HG02870 (cell line): ENCODE results near the gene SOX14.

Source experiments
- ATAC-seq: cut with Tn5 transposase; IDR thresholded peaks from one replicate; pipeline ENCODE4 v1.9.1; 2021; ENCODE audit warnings: mild to moderate bottlenecking, moderate library complexity; ENCODE audit not compliant: unreplicated experiment

SOX14 gene

DNA sequence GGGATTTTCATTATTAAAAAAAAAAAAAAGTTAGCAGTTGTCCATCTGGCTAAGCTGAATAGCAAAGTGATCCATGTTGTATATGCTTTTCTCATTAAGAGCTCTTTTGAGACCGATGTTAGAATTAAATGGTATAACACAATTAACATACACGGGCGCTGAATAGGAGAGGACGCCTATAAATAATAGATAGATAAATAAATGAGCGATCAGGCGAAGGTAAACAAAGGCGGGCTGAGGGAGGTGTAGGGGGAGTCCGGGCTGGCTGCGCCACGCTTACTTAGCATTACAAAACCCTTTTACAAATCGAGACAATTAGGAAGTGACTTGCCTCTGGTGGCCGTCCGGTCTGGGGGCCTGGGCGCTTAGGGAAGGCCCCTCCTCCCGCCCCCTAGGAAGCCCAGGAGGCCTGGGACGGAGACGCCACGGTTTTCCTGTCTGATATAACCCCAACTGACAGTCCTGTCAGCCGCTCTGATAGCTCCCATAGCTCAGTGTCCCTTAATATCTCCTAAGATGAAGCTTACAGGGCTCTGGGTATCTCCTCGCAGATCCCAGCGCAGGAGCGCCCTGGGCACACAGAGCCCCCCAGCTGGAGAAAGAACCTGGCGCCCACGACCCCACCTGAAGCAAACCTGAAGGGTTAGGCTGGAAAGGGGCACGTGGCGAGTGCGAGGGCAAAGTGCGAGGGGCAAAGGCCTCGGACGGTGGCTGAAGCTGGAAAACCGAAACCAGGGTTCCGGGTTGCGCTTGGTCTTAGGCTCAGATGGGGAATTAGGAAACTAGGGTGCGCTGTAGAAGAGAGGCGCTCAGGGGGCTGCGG lies 3.6 kb downstream of the SOX14 start:
- ATAC-seq, result no peak

DNA sequence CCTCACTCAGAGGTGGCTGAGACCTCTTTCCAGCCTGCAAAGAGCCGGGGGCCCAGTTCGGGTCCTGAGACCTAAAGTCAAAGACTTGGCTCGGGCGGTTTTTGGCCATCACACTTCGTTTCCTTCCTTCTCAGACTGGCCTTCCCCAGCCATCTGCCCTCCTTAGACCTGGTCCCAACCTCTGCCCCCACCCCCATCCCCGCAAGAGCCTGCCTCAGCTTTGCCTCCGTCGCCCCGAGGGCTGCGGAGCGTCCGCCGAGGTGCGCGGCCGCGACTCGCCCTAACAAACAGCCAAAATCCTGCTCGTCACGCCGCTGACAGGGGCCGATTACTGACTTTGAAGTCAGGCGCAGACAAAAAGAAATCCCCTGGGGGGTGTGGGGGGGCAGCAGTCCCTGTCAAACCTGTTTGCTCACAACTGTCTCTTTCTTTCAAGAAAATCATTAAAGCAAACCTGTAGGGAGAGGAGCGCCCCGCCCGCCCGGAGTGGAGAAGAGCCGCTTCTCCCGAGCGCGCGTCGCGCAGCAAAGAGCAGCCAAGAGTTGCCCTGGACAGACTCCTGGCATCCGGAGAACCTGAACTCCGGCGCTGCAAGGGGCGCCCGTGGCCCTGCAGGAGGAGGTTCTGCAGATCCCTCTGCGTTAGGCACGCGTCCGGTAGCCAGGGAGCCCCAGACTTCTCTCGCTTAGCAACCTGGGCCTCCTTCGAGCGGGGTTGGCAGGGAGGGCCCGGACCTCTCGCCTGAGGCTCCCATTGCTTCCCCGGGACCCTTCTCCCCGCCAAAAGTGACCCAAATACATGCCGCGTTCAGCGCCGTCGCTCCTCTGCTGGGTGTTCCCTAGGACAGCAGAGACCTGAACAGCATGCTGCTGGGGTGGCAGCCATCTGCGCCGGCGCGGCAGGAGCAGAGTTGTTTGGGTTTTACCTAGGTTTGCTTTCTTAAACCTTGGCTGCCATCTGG lies 4.5 kb downstream of the SOX14 start:
- no peak for ATAC-seq

DNA sequence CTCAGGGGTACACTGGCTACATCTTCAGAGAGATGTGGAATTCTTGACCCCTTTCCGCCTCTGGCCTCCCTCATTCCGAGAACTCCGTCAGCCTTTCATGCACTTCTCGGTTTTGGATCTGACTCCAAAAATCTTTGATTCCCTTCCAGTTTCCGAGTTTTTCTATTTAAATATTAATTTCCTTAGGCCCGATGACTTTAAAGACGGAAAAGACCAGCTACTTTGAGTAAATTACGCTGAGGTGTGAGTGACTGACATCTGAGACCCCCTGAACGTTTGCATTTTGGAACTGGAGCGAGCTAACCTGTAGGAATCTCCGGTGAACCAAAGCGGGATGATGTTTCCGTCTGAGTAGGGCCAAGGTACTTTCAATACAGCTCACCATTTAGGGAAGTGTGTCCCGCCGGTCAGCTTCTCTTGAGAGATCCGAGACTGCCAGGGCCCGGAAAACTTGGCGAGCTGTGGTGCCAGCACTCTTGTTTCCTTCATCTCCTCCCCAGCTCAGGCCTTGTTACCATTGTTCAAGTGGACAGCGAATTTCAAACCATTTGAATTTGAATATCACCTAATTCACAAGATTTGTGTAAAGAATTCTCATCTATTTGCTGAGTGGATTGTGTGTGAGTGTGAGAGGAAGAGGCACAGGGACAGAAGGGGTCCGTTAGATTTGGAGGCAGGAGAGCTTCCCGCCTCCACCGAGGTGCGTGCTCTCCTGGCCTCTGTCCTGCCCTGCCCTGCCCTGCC lies 5.4 kb downstream of the SOX14 start:
- ATAC-seq, result no peak

DNA sequence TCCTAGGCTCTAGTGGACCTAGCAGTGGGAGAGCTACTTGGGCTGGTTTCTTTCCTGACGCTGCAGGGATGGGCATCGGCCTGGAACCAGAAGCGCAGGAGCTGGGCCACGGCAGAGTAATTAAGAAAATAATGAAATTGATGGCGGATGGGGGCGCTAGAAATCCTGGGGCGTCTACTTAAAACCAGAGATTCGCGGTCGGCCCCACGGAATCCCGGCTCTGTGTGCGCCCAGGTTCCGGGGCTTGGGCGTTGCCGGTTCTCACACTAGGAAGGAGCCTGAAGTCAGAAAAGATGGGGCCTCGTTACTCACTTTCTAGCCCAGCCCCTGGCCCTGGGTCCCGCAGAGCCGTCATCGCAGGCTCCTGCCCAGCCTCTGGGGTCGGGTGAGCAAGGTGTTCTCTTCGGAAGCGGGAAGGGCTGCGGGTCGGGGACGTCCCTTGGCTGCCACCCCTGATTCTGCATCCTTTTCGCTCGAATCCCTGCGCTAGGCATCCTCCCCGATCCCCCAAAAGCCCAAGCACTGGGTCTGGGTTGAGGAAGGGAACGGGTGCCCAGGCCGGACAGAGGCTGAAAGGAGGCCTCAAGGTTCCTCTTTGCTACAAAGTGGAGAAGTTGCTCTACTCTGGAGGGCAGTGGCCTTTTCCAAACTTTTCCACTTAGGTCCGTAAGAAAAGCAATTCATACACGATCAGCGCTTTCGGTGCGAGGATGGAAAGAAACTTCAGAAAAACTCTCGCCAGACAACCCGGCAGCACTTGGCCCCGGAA lies 6.1 kb downstream of the SOX14 start:
- no peak for ATAC-seq

DNA sequence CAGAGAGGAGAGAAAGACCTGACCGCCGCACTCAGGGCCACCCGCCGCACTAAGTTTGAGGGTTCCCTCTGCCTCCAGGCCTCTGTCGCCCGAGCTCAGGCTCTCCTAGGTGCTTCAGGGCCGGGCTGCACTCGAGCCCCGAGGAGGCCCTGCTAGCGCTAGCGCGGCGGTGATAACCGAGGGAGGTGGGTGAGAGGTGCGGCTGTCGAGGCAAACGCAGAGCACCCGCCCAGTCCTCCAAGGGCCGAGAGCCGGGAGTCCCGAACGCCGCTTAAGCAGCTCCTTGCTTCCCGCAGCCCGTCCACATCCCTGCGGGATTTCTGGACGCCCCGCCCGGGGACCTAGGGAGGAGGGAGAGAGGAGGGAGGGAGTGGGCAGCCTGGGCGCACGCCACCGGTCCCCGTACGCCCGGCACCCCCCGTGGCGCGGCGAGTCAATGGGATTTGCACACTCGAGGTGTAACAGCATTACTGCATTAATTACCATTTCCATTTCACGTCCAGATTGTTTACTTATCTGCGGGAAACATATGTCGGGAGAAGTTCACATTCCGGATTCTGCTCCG lies 6.8 kb downstream of the SOX14 start:
- no peak for ATAC-seq

DNA sequence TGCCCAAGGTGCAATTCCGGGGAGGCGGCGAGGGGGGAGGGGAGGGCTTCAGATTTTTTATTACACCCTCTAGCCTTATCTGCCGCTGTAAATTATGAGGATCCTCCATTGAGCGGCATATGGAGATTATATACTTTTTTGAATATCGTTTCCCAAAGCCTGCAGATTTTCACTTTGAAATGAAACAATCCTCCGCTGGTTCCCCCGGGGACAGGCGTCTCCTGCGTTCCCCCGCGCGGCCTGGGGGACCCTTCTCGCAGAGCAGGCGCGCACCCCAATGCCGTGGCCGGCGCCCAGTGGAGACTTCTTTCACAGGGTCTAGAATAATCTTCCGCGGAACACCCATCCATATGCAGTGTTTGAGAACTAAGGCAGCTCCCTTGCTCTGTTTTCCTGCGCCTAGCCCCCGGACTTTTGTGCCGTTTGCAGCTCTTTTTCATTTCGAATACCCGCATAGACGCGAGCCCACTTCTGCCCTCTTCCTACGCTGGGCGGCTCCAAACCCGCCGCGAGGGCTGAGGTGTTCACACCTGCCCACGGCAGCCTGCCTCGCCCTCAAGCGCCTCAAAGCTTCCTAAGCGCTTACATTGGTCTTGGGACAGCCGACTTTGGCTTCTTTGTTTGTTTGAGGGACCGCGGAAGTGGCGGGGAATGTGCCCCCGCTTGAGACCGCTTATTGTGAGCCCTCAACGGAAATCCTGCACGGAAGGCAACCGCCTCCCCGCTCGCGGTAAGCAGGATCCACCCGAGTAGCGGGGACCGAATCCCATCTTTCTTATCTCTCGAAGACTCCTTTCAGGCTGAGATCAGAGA lies 7.5 kb downstream of the SOX14 start:
- ATAC-seq, result no peak

DNA sequence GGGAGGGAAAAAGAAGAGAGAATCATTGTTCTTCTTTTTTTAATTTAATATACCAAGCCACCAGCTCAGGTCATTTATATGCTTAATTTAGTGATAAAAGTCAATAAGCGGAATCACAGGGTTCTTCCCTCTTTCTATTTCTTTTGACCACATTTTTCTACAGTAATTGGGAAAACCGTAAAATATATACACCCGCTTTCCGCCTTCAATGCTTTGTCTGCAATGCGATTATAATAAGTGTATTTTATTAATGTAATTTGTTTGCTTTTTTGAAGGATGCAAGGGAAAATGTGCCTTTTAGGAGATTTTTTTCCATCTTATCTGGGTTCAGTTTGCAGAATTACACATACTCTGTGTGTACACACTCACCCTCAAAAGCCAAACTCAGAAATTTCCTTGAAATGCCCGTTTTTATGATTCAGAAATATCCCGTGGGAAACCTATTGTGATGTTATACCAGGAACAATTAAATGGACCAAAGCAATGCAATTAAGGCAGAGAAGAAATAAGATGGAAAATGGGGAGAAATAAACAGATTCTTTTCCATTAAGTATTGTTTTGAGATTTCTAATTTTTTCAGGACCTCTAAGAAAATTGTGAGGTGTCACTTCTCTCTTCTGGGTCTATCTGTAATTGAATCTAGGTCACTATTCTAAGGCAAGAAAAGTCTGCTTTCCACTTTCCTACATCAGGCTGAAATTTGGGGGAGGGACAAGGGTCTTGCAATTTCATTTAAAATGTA lies 8.3 kb downstream of the SOX14 start:
- ATAC-seq, result no peak

DNA sequence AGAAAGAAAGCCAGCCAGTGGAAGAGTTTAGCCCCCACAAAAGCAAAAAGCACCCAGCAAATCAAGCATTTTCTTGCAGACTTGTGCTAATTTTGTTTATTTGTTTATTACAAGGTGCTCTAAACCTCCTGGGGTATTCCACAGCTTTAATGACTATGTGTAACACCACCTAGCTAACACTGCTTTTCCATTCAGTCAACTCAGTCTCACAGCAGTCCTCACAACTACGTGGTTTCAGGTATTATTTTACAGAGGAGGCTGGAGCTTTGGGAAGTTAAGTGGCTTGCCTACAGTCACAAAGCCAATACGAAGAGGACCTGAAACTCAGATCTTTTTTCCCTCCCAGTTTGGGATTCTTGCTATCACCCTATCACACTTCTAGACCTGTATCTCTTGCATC lies 14.8 kb downstream of the SOX14 start:
- ATAC-seq, result no peak

DNA sequence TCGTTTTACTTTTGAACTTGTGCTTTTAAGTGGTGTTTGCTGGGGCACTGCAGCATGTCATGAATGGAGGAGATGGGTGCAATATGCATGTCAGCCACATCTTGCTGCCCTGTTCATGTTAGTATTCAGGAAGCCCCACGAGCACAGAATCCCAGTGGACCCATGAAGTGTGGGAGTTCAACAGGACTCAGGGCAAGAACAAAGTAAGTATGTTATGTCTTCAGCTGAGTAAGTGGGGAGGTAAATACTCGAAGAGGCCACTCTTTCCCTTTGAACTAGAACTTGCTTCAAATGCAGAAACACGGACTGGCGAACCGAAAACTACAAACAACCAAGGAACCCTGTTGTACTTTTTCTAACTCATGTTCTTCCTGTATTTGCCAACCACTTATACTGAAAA lies 23.4 kb downstream of the SOX14 start:
- no peak for ATAC-seq

DNA sequence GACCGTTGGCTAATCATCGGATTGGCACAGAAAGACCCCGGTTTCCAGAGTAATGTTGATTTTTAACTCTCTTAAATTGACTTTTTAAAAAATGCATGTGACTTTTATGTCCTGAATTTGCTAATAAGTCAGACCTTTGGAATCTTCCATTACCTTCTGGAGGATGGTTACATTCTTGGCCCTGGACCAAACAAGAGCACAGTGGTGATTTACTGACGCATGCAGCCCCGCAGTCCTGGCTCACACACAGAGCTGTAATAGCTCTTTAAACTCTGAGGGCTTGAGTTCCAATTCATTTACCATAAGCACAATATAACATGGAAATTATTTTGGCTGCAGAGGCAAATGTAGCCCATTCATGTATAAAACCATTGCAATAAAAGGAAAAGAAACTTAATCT lies 25.1 kb downstream of the SOX14 start:
- ATAC-seq, result no peak

DNA sequence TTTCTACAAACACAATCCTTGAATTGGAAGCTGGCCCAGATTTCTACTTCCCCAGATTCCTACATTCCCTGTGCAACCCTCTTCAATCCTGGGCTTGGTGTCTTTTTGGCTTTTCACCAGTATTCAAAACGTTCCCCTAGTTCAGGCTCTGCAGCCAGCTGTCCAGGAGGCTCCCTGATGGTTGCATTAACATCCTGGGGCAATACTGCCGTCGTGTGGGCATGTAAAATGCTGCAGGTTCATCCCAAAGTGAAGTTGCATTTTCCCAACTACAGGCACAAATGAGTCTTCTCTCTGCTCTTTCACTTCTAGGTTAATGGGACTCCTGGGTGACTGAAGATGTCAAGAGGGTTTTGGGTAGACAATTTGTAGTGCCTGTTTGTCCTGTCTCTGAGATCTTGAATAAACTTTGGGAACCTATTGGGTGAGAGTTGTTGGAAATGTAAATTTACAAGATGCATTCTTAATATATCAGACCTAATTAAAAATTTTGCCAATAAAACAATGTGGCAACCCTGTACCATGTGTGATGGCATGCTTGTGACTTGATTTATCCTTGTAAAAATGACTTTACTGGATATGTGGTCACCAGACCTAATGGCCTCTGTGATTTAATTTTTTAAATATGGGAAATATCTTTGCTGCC lies 28.6 kb downstream of the SOX14 start:
- no peak for ATAC-seq

DNA sequence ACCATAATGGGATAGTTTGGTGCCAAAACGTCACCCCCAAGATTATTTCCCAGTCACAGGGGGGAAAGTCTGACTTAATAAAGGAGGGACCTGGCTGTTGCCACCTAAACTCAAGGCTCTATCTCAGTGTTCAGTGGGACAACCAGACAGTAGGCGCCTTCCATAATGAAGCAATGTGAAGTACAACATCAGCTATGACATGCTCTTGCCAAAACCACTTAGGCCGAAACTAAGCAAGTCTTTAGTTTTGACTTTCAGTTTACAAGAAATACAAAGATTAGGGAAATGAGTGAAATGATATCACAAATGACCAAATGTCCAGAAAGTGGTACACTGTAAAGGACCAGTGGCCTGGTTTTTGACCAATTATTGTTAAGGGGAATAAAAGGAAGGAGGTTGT lies 32.9 kb downstream of the SOX14 start:
- no peak for ATAC-seq

DNA sequence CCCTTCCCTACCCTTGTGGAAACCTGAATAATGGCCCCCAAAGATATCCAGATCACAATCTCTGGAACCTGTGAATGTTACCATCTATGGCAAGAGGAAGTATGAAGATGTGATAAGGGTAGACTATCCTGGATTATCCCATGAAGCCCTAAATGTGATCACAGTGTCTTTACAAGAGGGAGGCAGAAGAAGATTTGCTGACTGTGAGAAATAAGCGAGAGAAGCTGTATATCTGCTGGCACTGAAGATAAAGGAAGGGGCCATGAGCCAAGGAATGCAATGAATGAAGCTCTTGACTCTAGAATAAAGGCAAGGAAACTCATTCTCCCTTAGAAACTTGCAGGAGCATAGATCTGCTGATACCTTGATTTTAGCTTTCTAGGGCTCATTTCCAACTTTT lies 39.1 kb downstream of the SOX14 start:
- ATAC-seq, result no peak

DNA sequence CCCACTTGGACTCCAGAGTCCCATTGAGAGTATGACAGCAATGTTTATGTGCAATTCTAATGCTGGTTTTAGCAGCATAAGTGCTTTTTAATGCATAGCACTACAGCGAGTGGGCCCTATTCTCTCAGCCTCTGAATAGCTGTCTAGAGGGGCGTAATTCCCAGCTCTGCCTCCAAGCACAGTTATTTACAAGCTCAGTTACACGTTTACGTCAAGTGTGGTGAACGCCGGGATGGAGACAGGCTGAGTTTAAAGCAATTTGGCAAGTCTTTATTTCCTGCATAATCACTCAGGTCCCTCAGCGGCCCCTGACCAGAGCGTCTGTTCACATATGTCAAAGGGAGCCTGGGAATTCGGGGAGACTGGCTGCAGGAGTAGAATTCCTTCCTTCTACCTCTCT lies 43.9 kb downstream of the SOX14 start:
- ATAC-seq, result no peak

DNA sequence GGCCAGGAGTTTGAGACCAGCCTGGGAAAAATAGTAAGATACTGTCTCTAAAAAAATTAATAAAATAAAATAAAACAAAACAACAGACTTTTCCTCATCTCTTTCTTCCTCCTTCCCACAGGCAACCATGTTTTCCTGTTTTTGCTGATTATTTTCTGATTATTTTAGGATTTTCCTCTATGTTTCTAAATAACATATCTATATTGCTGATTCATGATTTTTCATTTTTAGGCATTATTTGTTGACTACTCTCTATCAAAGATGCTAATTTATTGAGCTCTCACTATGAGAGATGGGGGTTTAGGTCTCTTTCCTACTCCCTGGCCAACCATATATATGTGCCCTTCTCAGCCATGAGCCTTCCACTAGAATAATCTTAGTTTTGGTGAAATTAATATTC lies 45.4 kb downstream of the SOX14 start:
- no peak for ATAC-seq

DNA sequence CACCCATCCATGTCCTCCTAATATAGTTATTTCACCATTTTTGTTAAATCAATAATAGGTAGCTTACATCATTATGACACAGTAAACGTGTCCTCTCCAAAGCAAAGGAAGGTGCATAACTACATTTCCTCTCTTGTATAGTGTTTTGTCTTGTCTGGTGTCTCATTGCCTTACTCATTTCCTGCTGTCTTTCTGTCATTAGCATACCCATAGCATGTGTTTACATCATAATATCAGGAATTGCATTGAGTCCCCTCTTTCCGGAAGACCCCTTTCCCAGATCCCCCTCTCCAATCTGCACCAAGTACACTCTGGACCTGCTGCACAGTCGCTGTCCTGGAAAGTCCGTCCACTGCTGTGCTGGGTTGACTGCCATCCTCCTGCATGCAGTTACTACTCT lies 47.9 kb downstream of the SOX14 start:
- no peak for ATAC-seq

DNA sequence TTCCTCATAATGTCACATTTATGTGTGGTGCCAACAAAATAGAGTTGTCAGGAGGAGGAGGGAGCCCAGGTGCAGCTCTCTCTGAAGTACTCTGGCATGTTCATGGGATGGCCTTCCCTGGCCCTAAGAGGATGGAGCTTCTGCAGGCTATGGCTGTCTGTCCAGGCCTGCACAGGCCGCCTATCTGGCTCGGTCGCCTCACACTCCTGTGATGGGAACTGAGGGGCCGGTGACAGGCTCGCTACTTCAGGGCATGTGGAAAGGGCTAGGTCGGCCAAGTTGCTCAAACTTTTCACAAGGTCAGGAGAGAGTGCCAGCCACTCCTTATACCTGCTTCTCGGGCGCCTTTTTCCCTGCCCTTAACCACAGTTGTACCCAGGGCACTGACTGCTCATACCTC lies 51.1 kb downstream of the SOX14 start:
- ATAC-seq, result no peak
